ENCODE data around the gene GPR137B. TPM values are rescaled to one million over a fixed set of nuclear protein-coding genes. Genes with fewer than 3 reads are reported as not detected.

GPR137B gene
- polyA plus RNA-seq, 1 donor from 2014 or later, result 8.2 TPM

DNA sequence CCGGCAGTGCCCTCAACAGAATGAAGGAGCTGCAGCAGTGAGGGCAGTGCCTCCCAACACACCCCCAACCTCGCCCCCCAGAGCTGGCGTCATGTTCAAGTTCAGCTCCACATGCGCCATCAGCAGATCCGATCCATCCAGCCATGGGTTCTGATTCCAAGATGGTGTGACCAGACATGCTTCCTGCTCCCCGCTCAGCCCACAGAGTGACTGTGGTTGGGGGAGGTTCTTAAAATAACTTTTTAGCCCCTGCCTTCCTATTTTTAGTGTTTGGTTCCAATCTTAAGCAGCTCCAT, 30.1 kb upstream of the GPR137B start:
- no peaks in the 10 kb centered on the region for H3F3A ChIP-seq (ENCODE audit: insufficient read depth, low read length, poor library complexity, severe bottlenecking)
- no peak overlapping the region for H3K9ac ChIP-seq (ENCODE audit: low read length)
- no peak overlapping the region for H3K4me2 ChIP-seq (ENCODE audit: low read length)
- H2AFZ ChIP-seq (ENCODE audit: low read depth, low read length), result no peak overlapping the region
- H3K9me3 ChIP-seq (ENCODE audit: low read length), result no peaks in the 10 kb centered on the region
- no peak overlapping the region for H3K4me3 ChIP-seq (ENCODE audit: low read length)
- H3K27ac ChIP-seq (ENCODE audit: low read length), result no peak overlapping the region
- TF ChIP-seq CTCF (IDR thresholded peaks at IDR 0.05; ENCODE audit: poor library complexity, severe bottlenecking), result no peak
- no peak for TF ChIP-seq EP300 (conservative IDR thresholded peaks at IDR 0.05; ENCODE audit: poor library complexity, severe bottlenecking)
- TF ChIP-seq MXI1 (conservative IDR thresholded peaks at IDR 0.05; ENCODE audit: poor library complexity, severe bottlenecking), result no peak
- TF ChIP-seq EZH2 (IDR thresholded peaks at IDR 0.05; ENCODE audit: borderline replicate concordance, insufficient read depth, low read length, poor library complexity, severe bottlenecking), result no peak
- no peak for TF ChIP-seq TAF1 (IDR thresholded peaks at IDR 0.05; ENCODE audit: low read depth)
- TF ChIP-seq RAD21 (conservative IDR thresholded peaks at IDR 0.05), result no peak
- no peak for TF ChIP-seq SMC3 (conservative IDR thresholded peaks at IDR 0.05; ENCODE audit: poor library complexity)
- no peaks in the 10 kb centered on the region for H3K27me3 ChIP-seq (ENCODE audit: insufficient read depth, low read depth, low read length)
- H3K9me2 ChIP-seq (ENCODE audit: insufficient read depth, low read length), result no peaks in the 10 kb centered on the region
- no peaks in the 10 kb centered on the region for H3K36me3 ChIP-seq (ENCODE audit: insufficient read depth, low read length)
- H4K20me1 ChIP-seq (ENCODE audit: insufficient read depth), result no peaks in the 10 kb centered on the region
- H3K79me2 ChIP-seq (replicated peaks; ENCODE audit: insufficient read depth, low read length), result no peaks in the 10 kb centered on the region

DNA sequence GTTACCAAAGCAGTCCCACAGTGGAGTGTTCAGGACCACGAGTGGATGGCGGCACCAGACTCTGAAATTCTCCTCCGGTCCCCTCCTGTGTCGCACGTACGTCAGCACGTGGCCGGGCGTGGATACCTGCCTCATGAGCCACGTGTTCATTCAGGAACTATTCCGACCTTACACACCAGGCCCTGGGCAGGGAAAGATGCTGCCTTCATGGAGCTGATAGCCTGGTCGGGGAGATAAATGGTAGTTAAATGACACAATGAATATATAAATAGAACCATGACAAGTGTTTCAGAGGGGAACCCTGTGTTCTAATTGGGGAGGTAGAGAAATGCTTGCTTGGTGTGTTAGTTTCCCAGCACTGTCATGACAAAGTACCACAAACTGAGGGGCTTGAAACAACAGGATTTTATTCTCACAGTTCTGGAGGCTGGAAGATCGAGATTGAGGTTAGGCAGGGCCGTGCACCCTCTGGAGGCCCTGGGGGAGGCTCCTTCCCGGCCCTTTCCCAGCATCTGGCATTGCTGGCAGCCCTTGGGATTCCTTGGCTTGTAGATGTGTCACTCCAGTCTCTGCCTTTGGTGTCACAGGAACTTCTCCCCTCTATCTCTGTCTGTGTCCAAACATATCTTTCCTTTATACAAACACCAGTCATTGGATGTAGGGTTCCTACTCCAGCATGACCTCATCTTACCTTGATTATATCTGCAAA, 28.9 kb upstream of the GPR137B start:
- H3K27me3 ChIP-seq (ENCODE audit: insufficient read depth, low read depth, low read length), result no peaks in the 10 kb centered on the region

More for the DNA sequence above, 28.9 kb upstream of the GPR137B start:
- H3K9me2 ChIP-seq (ENCODE audit: insufficient read depth, low read length), result no peaks in the 10 kb centered on the region
- TF ChIP-seq SMC3 (conservative IDR thresholded peaks at IDR 0.05; ENCODE audit: poor library complexity) (no peak), EP300 (conservative IDR thresholded peaks at IDR 0.05; ENCODE audit: poor library complexity, severe bottlenecking) (no peak), POLR2AphosphoS5 (IDR thresholded peaks at IDR 0.05) (no peak), CTCF (IDR thresholded peaks at IDR 0.05; ENCODE audit: poor library complexity, severe bottlenecking) (no peak), MXI1 (conservative IDR thresholded peaks at IDR 0.05; ENCODE audit: poor library complexity, severe bottlenecking) (no peak), RAD21 (conservative IDR thresholded peaks at IDR 0.05) (no peak), EZH2 (IDR thresholded peaks at IDR 0.05; ENCODE audit: borderline replicate concordance, insufficient read depth, low read length, poor library complexity, severe bottlenecking) (no peak), TAF1 (IDR thresholded peaks at IDR 0.05; ENCODE audit: low read depth) (no peak)
- TF ChIP-seq, protein P1, sequence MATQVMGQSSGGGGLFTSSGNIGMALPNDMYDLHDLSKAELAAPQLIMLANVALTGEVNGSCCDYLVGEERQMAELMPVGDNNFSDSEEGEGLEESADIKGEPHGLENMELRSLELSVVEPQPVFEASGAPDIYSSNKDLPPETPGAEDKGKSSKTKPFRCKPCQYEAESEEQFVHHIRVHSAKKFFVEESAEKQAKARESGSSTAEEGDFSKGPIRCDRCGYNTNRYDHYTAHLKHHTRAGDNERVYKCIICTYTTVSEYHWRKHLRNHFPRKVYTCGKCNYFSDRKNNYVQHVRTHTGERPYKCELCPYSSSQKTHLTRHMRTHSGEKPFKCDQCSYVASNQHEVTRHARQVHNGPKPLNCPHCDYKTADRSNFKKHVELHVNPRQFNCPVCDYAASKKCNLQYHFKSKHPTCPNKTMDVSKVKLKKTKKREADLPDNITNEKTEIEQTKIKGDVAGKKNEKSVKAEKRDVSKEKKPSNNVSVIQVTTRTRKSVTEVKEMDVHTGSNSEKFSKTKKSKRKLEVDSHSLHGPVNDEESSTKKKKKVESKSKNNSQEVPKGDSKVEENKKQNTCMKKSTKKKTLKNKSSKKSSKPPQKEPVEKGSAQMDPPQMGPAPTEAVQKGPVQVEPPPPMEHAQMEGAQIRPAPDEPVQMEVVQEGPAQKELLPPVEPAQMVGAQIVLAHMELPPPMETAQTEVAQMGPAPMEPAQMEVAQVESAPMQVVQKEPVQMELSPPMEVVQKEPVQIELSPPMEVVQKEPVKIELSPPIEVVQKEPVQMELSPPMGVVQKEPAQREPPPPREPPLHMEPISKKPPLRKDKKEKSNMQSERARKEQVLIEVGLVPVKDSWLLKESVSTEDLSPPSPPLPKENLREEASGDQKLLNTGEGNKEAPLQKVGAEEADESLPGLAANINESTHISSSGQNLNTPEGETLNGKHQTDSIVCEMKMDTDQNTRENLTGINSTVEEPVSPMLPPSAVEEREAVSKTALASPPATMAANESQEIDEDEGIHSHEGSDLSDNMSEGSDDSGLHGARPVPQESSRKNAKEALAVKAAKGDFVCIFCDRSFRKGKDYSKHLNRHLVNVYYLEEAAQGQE (IDR thresholded peaks at IDR 0.05; ENCODE audit: borderline replicate concordance), result no peak
- no peaks in the 10 kb centered on the region for H3K9me3 ChIP-seq (ENCODE audit: low read length)
- H3K4me2 ChIP-seq (ENCODE audit: low read length), result no peak overlapping the region
- no peaks in the 10 kb centered on the region for H3K79me2 ChIP-seq (replicated peaks; ENCODE audit: insufficient read depth, low read length)
- no peaks in the 10 kb centered on the region for H4K20me1 ChIP-seq (ENCODE audit: insufficient read depth)
- H3K36me3 ChIP-seq (ENCODE audit: insufficient read depth, low read length), result no peaks in the 10 kb centered on the region
- H2AFZ ChIP-seq (ENCODE audit: low read depth, low read length), result no peak overlapping the region
- H3K4me3 ChIP-seq (ENCODE audit: low read length), result no peak overlapping the region
- no peaks in the 10 kb centered on the region for H3F3A ChIP-seq (ENCODE audit: insufficient read depth, low read length, poor library complexity, severe bottlenecking)
- H3K27ac ChIP-seq (ENCODE audit: low read length), result no peak overlapping the region
- no peak overlapping the region for H3K9ac ChIP-seq (ENCODE audit: low read length)
